HG03108 (cell line): ENCODE measurements around the gene TRIM29.

Source experiments
- ATAC-seq: cut with Tn5 transposase; IDR thresholded peaks from one replicate; pipeline ENCODE4 v1.9.1; 2021; ENCODE audit warnings: moderate library complexity; ENCODE audit not compliant: unreplicated experiment

TRIM29 gene

GRCh38 chr11:120102050-120102863 lies 35.7 kb downstream of the TRIM29 start:
- ATAC-seq, result no peak

GRCh38 chr11:120098503-120099020 lies 39.4 kb downstream of the TRIM29 start:
- no peak for ATAC-seq

GRCh38 chr11:120097721-120098385 lies 40.1 kb downstream of the TRIM29 start:
- ATAC-seq, result no peak

- ATAC-seq, result no peak
These were observed 41.3 kb downstream of the TRIM29 start for GRCh38 chr11:120096369-120097191.

DNA sequence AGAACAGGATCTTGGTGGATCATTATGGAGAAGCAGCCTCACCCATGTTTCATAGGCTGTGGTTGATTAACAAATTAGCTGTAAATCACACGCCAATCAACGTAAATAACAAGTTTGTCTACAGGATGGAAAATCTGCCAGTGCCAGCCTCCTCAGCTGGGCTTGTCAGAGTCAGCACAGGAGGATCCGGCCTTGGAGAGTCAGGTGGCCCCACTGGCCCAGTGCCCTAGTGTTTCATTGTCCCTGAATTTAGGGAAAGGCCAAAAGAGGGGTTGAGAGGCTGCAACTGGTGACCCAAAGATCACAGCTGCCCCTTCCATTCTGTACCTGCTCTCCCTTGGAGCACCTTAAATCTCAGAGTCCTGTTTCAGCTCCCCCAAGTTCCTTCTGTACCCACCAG lies 42.4 kb downstream of the TRIM29 start:
- no peak for ATAC-seq

- ATAC-seq, result no peak
These were observed 46.2 kb downstream of the TRIM29 start for GRCh38 chr11:120091701-120092100.

DNA sequence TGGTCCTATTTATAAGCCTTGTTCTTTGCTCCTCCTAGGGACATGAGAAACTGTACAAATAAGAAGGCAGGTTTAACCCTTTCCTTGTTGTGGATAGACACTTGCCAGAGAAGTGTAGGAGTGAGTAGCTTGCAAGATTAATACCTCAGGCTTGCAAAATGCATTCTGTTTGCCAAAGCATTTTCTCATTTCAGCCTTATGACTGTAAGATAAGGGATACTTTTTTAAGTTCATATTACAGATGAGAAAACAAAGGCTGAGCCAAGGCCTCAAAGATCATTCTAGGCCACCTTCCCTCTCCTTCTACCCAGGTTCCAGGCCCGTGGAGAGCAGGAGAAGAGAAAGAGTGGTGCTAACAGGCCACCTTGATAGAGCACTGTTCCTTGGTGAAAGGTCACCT lies 46.8 kb downstream of the TRIM29 start:
- no peak for ATAC-seq

GRCh38 chr11:120090411-120090810 lies 47.5 kb downstream of the TRIM29 start:
- ATAC-seq, result no peak

DNA sequence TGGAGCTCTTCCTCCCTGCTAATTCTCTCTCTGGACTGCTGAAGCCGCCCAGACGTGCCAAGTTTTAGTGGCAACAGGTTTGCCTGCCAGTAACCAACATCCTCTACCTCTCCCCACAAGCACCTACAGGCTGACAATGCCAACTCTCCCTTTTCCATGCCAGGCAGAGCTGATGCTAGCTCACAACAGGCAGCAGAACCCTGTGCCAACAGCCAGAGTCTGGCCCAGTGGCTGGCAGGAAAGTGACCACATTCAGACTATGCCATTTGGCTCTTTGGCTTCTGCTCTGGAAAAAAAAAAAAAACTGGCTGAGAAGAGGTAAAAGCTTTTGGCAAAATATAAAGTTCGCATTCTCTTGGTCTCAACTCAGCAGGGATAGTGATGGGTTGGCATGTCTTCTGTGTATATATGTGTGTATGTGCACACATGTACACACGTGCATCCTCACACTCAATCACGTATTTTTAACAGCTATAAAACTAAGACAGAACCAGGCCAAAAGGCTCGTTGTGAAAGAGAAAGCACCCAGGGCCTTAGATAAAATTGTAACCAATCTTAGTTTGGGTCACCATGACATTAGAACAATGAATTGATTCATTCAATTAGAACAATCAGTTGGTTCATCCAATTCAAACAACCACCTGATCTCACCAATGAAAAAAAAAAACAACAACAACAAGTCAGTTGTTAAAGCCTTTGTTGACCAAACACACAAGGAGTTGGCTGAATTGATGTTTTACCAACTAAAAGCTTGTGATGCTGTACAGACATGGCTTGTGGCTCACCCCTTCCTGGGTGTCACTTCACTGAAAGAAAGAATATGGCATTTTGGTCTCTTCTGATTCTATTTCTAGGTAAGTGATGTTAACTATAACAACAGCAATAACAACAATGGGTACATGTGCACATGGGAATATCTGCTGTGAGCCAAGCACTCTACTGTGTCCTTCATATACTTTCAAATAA lies 48.6 kb downstream of the TRIM29 start:
- no peak for ATAC-seq

GRCh38 chr11:120088056-120088455 lies 49.9 kb downstream of the TRIM29 start:
- no peak for ATAC-seq

DNA sequence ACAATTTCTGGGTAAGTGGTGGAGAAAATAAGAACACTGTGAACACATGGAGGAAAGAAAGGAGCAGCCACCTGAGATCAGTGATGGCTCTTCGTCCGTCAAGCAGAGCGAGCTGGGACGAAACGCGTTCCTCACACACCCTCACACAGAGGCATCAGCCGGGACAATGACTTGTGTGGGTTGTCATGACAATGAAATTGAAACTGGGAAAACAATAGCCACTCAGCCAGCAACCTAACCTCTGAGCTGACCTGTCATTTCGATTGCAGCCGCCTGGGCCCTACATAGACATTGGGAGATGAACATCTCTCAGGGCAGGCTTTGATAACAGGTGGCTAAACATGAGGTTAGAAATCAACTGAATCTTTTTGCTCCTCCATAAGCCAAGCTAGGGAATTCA lies 51.3 kb downstream of the TRIM29 start:
- no peak for ATAC-seq

DNA sequence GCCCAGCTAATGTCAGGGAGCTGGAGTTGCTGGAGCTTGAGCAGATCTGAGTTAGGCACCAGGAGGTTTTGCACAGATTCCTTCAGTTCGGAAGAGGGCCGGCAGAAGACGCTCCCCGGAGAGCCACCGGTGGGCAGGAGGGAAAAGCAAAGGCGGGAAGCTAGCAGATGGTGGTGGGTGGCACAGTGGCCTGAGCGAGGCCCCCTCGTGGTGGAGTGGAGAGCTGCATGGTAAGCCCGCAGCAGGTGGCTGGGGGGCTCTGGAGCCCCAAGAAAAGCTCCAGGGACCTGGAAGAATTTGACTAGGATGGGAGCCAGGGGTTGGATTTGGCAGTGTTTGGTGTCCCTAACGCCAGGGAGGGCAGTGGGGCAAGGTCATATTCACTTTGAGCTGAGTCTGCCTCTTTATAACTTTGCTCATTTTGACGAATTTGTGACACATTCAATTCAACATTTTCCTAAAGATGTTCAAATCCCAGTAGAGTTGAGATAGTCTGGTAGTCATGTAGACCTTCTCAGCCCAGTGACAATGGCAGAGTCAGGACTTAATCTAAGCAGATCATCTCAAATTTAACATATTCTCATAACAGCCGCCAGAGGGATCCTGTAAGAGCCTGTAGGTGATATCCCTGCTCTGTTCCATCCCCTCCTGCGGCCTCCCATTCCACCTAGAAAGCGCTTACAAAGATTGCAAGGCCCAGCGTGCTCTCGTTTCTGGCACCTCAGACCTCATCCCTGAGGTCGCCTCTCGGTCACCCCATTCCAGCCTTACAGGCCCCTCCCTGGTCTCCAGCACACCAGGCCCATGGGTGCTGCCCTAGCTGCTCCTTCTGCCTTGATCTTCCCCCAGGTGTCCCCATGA lies 57.9 kb downstream of the TRIM29 start:
- ATAC-seq, result no peak

GRCh38 chr11:120078397-120078796 lies 59.5 kb downstream of the TRIM29 start:
- no peak for ATAC-seq

DNA sequence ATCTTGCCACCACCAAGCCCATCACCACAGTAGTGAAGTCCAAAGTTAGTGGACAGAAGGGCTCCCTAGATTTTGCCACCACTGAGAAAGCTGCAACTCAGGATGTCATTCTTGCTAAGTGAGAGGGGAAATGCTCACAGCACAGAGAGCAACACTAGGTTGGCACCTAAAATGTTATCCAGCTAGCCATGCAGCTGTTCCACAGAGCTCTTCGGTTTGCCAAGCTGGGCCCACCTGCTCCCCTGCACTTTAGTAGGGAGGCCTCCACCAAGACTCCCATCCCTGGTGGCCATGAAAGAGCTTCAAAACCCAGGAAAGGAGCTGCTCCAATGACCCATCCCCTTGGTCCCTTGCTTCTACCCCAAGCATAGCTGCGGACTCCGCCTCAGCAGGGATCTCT lies 63.8 kb downstream of the TRIM29 start:
- no peak for ATAC-seq

DNA sequence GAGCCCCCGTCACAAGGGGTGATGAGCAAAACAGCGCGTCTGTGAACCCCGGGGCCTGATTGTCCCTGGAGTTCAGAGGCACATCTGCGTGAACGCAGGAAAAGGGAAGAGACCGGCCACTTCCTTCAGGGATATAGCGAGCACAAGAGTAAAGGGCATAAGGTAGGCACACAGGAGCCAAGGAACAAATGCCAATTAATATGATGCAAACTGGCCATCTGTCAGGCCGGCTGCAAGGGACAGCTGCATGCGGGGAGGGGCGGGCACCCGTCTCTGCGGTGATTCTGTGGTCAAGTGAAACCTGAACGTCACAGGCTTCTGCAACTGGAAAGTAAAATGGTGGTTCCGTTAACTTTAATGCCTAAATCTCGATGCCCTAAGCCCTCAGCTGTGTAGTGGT lies 64.7 kb downstream of the TRIM29 start:
- no peak for ATAC-seq

GRCh38 chr11:120068114-120068573 lies 69.8 kb downstream of the TRIM29 start:
- ATAC-seq, result no peak

- ATAC-seq, result no peak
These were observed 70.3 kb downstream of the TRIM29 start for GRCh38 chr11:120067438-120068113.

DNA sequence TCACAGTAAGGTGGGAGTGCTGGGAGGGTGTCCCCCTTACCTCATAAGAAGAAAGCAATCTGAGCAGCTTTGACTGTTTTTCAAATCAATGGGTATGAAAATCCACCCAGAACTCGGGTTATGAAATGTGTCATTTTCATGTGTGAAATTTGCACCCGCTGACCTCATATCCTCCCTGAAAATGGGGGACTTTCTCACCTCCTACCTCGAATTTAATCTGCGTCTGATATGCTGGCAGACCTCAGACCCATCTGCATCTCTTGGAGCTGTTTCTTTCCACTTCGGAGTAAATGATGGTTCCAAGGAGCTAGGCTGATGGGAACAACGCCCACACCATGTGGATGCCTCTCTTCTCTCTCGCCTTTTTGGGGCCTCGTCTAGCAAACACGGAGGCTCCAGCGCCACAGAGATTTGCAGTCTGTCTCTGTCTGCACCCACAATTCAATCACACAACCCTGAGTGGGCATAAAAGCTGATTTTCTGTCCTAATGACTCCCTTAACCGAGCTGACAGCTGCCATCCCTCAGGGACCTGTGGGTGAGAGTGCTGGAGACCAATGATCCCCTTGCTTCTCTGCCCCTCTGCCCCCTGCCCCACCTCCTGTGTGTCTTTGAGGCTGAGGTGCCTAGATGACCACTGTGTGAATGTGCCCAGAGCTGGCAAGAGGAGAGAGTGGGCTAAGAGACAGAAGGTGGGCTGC lies 71.0 kb downstream of the TRIM29 start:
- no peak for ATAC-seq
